Peyer's patch (tissue), 4 donors: ENCODE data around the gene LRRK2.

Experiments
- CTCF ChIP-seq, 6 experiments: fragments of 450-650 bp in 4 of 6; fragments of 200-600 bp in 2 of 6; sonication (generic) in 1 of 6; IDR thresholded peaks; one replicate each; pipeline ENCODE4 v1.5.1; 2017 to 2019; ENCODE audit warnings: antibody characterized with exemption in 6 of 6, mild to moderate bottlenecking in 3 of 6, moderate library complexity in 1 of 6
- POLR2A ChIP-seq, 2 donors: fragments of 450-650 bp; IDR thresholded peaks; one replicate each; pipeline ENCODE4 v1.5.1; 2017; ENCODE audit warnings: antibody characterized with exemption in 2 of 2, mild to moderate bottlenecking in 2 of 2, moderate library complexity in 2 of 2

- no peak for TF ChIP-seq CTCF (IDR thresholded peaks at IDR 0.05)
- no peak for TF ChIP-seq POLR2A (IDR thresholded peaks at IDR 0.05)
Observed at GRCh38 chr12:40286583-40286982, 61.8 kb downstream of the LRRK2 start.
